ENCODE results near the gene ZDHHC12.

GRCh38 chr9:128731093-128731492 is 7.2 kb upstream of the ZDHHC12 start:
- TF ChIP-seq, protein P1, sequence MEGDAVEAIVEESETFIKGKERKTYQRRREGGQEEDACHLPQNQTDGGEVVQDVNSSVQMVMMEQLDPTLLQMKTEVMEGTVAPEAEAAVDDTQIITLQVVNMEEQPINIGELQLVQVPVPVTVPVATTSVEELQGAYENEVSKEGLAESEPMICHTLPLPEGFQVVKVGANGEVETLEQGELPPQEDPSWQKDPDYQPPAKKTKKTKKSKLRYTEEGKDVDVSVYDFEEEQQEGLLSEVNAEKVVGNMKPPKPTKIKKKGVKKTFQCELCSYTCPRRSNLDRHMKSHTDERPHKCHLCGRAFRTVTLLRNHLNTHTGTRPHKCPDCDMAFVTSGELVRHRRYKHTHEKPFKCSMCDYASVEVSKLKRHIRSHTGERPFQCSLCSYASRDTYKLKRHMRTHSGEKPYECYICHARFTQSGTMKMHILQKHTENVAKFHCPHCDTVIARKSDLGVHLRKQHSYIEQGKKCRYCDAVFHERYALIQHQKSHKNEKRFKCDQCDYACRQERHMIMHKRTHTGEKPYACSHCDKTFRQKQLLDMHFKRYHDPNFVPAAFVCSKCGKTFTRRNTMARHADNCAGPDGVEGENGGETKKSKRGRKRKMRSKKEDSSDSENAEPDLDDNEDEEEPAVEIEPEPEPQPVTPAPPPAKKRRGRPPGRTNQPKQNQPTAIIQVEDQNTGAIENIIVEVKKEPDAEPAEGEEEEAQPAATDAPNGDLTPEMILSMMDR (tag by site-specific recombination; IDR thresholded peaks at IDR 0.05): no peak
- TF ChIP-seq, protein P2, sequence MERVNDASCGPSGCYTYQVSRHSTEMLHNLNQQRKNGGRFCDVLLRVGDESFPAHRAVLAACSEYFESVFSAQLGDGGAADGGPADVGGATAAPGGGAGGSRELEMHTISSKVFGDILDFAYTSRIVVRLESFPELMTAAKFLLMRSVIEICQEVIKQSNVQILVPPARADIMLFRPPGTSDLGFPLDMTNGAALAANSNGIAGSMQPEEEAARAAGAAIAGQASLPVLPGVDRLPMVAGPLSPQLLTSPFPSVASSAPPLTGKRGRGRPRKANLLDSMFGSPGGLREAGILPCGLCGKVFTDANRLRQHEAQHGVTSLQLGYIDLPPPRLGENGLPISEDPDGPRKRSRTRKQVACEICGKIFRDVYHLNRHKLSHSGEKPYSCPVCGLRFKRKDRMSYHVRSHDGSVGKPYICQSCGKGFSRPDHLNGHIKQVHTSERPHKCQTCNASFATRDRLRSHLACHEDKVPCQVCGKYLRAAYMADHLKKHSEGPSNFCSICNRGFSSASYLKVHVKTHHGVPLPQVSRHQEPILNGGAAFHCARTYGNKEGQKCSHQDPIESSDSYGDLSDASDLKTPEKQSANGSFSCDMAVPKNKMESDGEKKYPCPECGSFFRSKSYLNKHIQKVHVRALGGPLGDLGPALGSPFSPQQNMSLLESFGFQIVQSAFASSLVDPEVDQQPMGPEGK (tag by site-specific recombination; IDR thresholded peaks at IDR 0.05): no peak
- TF ChIP-seq ZNF311 (tag by site-specific recombination; IDR thresholded peaks at IDR 0.05; ENCODE audit: borderline replicate concordance) (no peak), KLF16 (tag by site-specific recombination; IDR thresholded peaks at IDR 0.05) (no peak), ZNF792 (tag by site-specific recombination; IDR thresholded peaks at IDR 0.05) (no peak), ZFP37 (tag by site-specific recombination; IDR thresholded peaks at IDR 0.05) (no peak), ZXDB (tag by site-specific recombination; IDR thresholded peaks at IDR 0.05) (no peak), YY1 (tag by site-specific recombination; IDR thresholded peaks at IDR 0.05) (no peak), ZNF654 (tag by site-specific recombination; IDR thresholded peaks at IDR 0.05; ENCODE audit: low read depth) (no peak), TCF7L2 (IDR thresholded peaks at IDR 0.05; ENCODE audit: borderline replicate concordance, low read depth, low read length) (no peak), KLF1 (tag by site-specific recombination; IDR thresholded peaks at IDR 0.05) (no peak)
- TF ChIP-seq, protein P3, sequence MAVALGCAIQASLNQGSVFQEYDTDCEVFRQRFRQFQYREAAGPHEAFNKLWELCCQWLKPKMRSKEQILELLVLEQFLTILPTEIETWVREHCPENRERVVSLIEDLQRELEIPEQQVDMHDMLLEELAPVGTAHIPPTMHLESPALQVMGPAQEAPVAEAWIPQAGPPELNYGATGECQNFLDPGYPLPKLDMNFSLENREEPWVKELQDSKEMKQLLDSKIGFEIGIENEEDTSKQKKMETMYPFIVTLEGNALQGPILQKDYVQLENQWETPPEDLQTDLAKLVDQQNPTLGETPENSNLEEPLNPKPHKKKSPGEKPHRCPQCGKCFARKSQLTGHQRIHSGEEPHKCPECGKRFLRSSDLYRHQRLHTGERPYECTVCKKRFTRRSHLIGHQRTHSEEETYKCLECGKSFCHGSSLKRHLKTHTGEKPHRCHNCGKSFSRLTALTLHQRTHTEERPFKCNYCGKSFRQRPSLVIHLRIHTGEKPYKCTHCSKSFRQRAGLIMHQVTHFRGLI (tag by site-specific recombination; IDR thresholded peaks at IDR 0.05): no peak

Data from HEK293 (cell line).